ENCODE data around the gene CPSF4. TPM values are rescaled to one million over a fixed set of nuclear protein-coding genes. Genes with fewer than 3 reads are reported as not detected.
"Not testable (repeated sequence)": the region's sequence is repeated elsewhere in the genome, so short reads cannot be mapped to it uniquely, and the experiment has no call there.

Gene CPSF4
- total RNA-seq, 1 donor from 2014 or later = 89.9 TPM

- H3K27ac Mint-ChIP-seq; H3K4me1 Mint-ChIP-seq (ENCODE audit: low read depth); H3K9me3 Mint-ChIP-seq; H3K4me3 Mint-ChIP-seq (ENCODE audit: low read depth); intact Hi-C loops (cut with micrococcal nuclease); H3K27me3 Mint-ChIP-seq (ENCODE audit: low read depth); DNase-seq (ENCODE audit: low spot score): not testable (repeated sequence)
- H3K36me3 Mint-ChIP-seq (ENCODE audit: low read depth) = peaks cover 85% of the 10 kb centered on the region
These were observed 23.1 kb upstream of the CPSF4 start for GRCh38 chr7:99415513-99416127.

- Mint-ChIP-seq H3K9me3 (no peaks in the 10 kb centered on the region), H3K4me1 (ENCODE audit: low read depth) (no peaks in the 10 kb centered on the region), H3K4me3 (ENCODE audit: low read depth) (no peak overlapping the region), H3K27me3 (ENCODE audit: low read depth) (no peaks in the 10 kb centered on the region), H3K36me3 (ENCODE audit: low read depth) (peaks cover 80% of the 10 kb centered on the region), H3K27ac (no peak overlapping the region)
- no peak for DNase-seq (ENCODE audit: low spot score)
- intact Hi-C loops (cut with micrococcal nuclease) = no loop called here
These were observed 20.5 kb upstream of the CPSF4 start for GRCh38 chr7:99418260-99418659.

GRCh38 chr7:99419323-99420021 lies 19.3 kb upstream of the CPSF4 start:
- no peak for DNase-seq (ENCODE audit: low spot score)
- H3K9me3 Mint-ChIP-seq = no peaks in the 10 kb centered on the region
- H3K4me1 Mint-ChIP-seq (ENCODE audit: low read depth) = no peaks in the 10 kb centered on the region
- H3K27me3 Mint-ChIP-seq (ENCODE audit: low read depth) = no peaks in the 10 kb centered on the region
- peaks cover 81% of the 10 kb centered on the region for H3K36me3 Mint-ChIP-seq (ENCODE audit: low read depth)
- H3K4me3 Mint-ChIP-seq (ENCODE audit: low read depth) = no peak overlapping the region
- intact Hi-C loops (cut with micrococcal nuclease) = no loop called here
- H3K27ac Mint-ChIP-seq = no peak overlapping the region

- no peak overlapping the region for H3K27ac Mint-ChIP-seq
- intact Hi-C loops (cut with micrococcal nuclease) = no loop called here
- H3K27me3 Mint-ChIP-seq (ENCODE audit: low read depth) = no peaks in the 10 kb centered on the region
- H3K36me3 Mint-ChIP-seq (ENCODE audit: low read depth) = peaks cover 73% of the 10 kb centered on the region
- no peak for DNase-seq (ENCODE audit: low spot score)
- H3K9me3 Mint-ChIP-seq = no peaks in the 10 kb centered on the region
- no peak overlapping the region for H3K4me3 Mint-ChIP-seq (ENCODE audit: low read depth)
- H3K4me1 Mint-ChIP-seq (ENCODE audit: low read depth) = no peaks in the 10 kb centered on the region
These were observed 18.5 kb upstream of the CPSF4 start for GRCh38 chr7:99420213-99420612.

- DNase-seq (ENCODE audit: low spot score) = no peak
- peaks cover 72% of the 10 kb centered on the region for H3K36me3 Mint-ChIP-seq (ENCODE audit: low read depth)
- H3K4me1 Mint-ChIP-seq (ENCODE audit: low read depth) = no peaks in the 10 kb centered on the region
- intact Hi-C loops (cut with micrococcal nuclease) = no loop called here
- H3K27me3 Mint-ChIP-seq (ENCODE audit: low read depth) = no peaks in the 10 kb centered on the region
- no peak overlapping the region for H3K4me3 Mint-ChIP-seq (ENCODE audit: low read depth)
- no peak overlapping the region for H3K27ac Mint-ChIP-seq
- no peaks in the 10 kb centered on the region for H3K9me3 Mint-ChIP-seq
These were observed 17.8 kb upstream of the CPSF4 start for GRCh38 chr7:99420986-99421385.

GRCh38 chr7:99422186-99422585 lies 16.6 kb upstream of the CPSF4 start:
- intact Hi-C loops (cut with micrococcal nuclease) = no loop called here
- Mint-ChIP-seq H3K4me3 (ENCODE audit: low read depth) (no peak overlapping the region), H3K9me3 (no peaks in the 10 kb centered on the region), H3K27me3 (ENCODE audit: low read depth) (no peaks in the 10 kb centered on the region), H3K36me3 (ENCODE audit: low read depth) (peaks cover 63% of the 10 kb centered on the region), H3K4me1 (ENCODE audit: low read depth) (no peaks in the 10 kb centered on the region), H3K27ac (no peak overlapping the region)
- DNase-seq (ENCODE audit: low spot score) = no peak

GRCh38 chr7:99422625-99423024 lies 16.1 kb upstream of the CPSF4 start:
- Mint-ChIP-seq H3K36me3 (ENCODE audit: low read depth) (peaks cover 58% of the 10 kb centered on the region), H3K9me3 (no peaks in the 10 kb centered on the region), H3K4me3 (ENCODE audit: low read depth) (no peak overlapping the region), H3K27me3 (ENCODE audit: low read depth) (no peaks in the 10 kb centered on the region), H3K27ac (no peak overlapping the region), H3K4me1 (ENCODE audit: low read depth) (no peaks in the 10 kb centered on the region)
- intact Hi-C loops (cut with micrococcal nuclease) = no loop called here
- no peak for DNase-seq (ENCODE audit: low spot score)

GRCh38 chr7:99424932-99425730 lies 13.6 kb upstream of the CPSF4 start:
- H3K27ac Mint-ChIP-seq = no peak overlapping the region
- H3K9me3 Mint-ChIP-seq = no peaks in the 10 kb centered on the region
- no peaks in the 10 kb centered on the region for H3K27me3 Mint-ChIP-seq (ENCODE audit: low read depth)
- no peak overlapping the region for H3K4me3 Mint-ChIP-seq (ENCODE audit: low read depth)
- H3K4me1 Mint-ChIP-seq (ENCODE audit: low read depth) = no peaks in the 10 kb centered on the region
- DNase-seq (ENCODE audit: low spot score) = no peak
- intact Hi-C loops (cut with micrococcal nuclease) = no loop called here
- H3K36me3 Mint-ChIP-seq (ENCODE audit: low read depth) = peaks cover 47% of the 10 kb centered on the region

GRCh38 chr7:99428972-99429566 lies 9.7 kb upstream of the CPSF4 start:
- Mint-ChIP-seq H3K36me3 (ENCODE audit: low read depth) (peaks cover 40% of the 10 kb centered on the region), H3K27ac (no peak overlapping the region), H3K4me3 (ENCODE audit: low read depth) (no peak overlapping the region), H3K9me3 (no peaks in the 10 kb centered on the region), H3K4me1 (ENCODE audit: low read depth) (no peaks in the 10 kb centered on the region), H3K27me3 (ENCODE audit: low read depth) (no peaks in the 10 kb centered on the region)
- intact Hi-C loops (cut with micrococcal nuclease) = no loop called here
- no peak for DNase-seq (ENCODE audit: low spot score)

- no peak overlapping the region for H3K27ac Mint-ChIP-seq
- H3K27me3 Mint-ChIP-seq (ENCODE audit: low read depth) = no peaks in the 10 kb centered on the region
- DNase-seq (ENCODE audit: low spot score) = no peak
- no peaks in the 10 kb centered on the region for H3K4me1 Mint-ChIP-seq (ENCODE audit: low read depth)
- H3K9me3 Mint-ChIP-seq = no peaks in the 10 kb centered on the region
- no peak overlapping the region for H3K4me3 Mint-ChIP-seq (ENCODE audit: low read depth)
- peaks cover 42% of the 10 kb centered on the region for H3K36me3 Mint-ChIP-seq (ENCODE audit: low read depth)
- intact Hi-C loops (cut with micrococcal nuclease) = no loop called here
These were observed 9.0 kb upstream of the CPSF4 start for GRCh38 chr7:99429756-99430155.

GRCh38 chr7:99431756-99432540 lies 6.8 kb upstream of the CPSF4 start:
- H3K4me1 Mint-ChIP-seq (ENCODE audit: low read depth); intact Hi-C loops (cut with micrococcal nuclease); H3K4me3 Mint-ChIP-seq (ENCODE audit: low read depth); H3K27ac Mint-ChIP-seq; DNase-seq (ENCODE audit: low spot score); H3K27me3 Mint-ChIP-seq (ENCODE audit: low read depth); H3K9me3 Mint-ChIP-seq: not testable (repeated sequence)
- peaks cover 38% of the 10 kb centered on the region for H3K36me3 Mint-ChIP-seq (ENCODE audit: low read depth)

GRCh38 chr7:99433158-99433557 lies 5.6 kb upstream of the CPSF4 start:
- no peak overlapping the region for H3K4me3 Mint-ChIP-seq (ENCODE audit: low read depth)
- DNase-seq (ENCODE audit: low spot score) = no peak
- H3K9me3 Mint-ChIP-seq = no peaks in the 10 kb centered on the region
- H3K27ac Mint-ChIP-seq = no peak overlapping the region
- peaks cover 5% of the 10 kb centered on the region for H3K4me1 Mint-ChIP-seq (ENCODE audit: low read depth)
- peaks cover 34% of the 10 kb centered on the region for H3K36me3 Mint-ChIP-seq (ENCODE audit: low read depth)
- intact Hi-C loops (cut with micrococcal nuclease) = no loop called here
- H3K27me3 Mint-ChIP-seq (ENCODE audit: low read depth) = no peaks in the 10 kb centered on the region

All from activated T-helper 2 cell treated with anti-CD3 and anti-CD28 coated beads, Interferon-gamma antibody, Interleukin-2, Interleukin-4, amounts not matched to agents 10 μg/mL and 5 μg/mL and 100 μg/mL, durations not matched to agents 14 hours and 24 hours and 36 hours (primary cell).